Measurements from ENCODE around the gene FPR1.
"Not testable (repeated sequence)": the region's sequence is repeated elsewhere in the genome, so short reads cannot be mapped to it uniquely, and the experiment has no call there.

The FPR1 gene

DNA sequence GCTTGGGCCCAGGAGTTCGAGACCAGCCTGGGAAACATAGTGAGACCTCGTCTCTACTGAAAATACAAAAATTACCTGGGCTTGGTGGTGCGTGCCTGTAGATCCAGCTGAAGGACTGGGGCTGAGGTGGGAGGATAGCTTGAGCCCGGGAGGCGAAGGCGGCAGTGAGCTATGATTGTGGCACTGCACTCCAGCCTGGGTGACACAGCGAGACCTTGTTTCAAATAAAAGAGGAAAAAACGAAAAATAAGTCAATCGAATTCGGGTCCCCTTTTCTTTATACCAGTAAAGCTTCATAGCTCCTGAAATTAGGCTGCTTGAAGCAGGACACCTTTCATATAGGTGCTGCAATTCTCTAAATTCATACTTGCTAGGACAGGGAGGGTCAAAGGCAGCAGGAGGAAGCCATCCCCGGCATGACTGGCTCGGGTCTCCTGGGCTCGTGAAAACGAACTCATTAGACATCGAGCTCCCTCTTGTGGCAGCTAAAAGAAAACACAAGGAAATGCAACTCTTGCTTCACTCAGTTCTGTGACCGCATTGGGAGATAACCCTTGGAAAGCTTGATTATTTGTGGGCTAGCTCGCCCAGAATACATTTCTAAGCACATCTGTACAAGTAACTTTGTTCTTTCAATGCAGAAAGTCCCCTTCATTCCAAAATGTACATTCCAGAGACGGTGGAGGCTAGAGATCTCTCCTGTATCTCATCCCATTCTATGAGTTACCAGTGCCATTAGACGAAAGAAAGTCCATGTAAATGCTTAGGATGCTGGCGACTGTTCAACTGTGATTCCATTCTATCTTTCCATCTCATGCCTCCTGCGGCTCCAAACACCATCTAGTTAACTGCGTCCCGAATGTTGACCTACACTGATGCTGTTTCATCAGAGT, 26.1 kb upstream of the FPR1 start:
- no peak for DNase-seq

DNA sequence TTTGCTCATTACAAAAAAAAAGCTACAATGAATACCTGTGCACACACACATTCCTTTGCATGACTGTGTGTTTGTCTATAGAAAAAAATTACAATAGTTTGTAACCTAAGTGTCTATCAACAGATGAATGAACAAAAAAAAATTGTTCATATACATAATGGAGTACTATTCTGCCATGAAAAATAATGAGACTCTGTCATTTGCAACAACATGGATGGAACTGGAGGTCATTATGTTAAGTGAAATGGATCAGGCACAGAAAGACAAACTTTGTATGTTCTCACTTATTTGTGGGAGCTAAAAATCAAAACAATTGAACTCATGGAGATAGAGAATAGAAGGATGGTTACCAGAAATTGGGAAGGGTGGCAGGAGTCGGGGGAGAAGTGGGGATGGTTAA, 24.9 kb upstream of the FPR1 start:
- not testable (repeated sequence) for DNase-seq

DNA sequence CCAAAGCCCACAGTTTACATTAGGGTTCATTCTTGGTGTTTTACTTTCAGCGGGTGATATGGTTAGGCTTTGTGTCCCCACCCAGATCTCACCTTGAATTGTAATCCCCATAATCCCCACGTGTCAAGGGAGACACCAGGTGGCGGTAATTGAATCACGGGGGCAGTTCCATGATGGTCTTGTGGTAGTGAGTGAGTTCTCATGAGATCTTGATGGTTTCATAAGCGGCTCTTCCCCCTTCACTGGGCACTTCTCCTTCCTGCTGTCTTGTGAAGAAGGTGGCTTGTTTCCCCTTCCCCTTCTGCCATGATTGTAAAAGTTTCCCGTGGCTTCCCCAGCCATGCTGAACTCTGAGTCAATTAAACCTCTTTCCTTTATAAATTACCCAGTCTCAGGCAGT, 21.3 kb upstream of the FPR1 start:
- no peak for DNase-seq

DNA sequence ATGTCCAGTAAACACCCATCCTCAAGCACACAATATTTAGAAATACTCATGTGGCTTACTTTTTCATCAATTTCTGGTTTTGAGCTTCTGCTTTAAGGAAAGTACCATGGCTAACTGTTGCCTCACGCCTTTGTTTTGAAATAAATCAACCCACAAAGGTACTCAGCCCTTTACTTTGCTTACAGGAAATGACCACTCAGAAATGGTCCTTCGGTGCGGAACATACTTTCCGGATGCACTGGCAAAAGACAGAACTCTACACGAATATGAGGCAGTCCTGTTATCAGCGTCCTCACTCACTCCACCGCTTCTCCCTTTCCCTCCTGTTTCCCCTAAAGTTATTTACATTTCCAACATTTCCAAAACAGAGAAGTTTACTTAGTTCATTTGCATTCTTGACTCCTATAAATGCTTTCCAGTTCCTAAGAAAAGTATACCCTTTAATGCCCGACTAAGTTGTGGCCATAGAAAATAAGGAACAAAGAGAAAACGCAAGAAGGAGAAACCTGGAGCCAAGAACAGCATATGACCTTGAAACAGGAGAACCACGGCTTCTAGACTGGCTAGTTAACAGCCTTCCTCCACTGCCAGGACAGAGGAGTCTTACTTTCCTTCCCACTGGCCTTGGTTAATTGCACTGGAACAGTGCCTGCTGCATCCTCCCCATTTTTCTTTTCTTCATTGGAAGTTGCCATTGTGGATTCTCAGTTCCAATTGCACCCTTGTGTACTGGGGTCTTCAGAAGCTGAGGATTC, 19.9 kb upstream of the FPR1 start:
- DNase-seq: no peak

DNA sequence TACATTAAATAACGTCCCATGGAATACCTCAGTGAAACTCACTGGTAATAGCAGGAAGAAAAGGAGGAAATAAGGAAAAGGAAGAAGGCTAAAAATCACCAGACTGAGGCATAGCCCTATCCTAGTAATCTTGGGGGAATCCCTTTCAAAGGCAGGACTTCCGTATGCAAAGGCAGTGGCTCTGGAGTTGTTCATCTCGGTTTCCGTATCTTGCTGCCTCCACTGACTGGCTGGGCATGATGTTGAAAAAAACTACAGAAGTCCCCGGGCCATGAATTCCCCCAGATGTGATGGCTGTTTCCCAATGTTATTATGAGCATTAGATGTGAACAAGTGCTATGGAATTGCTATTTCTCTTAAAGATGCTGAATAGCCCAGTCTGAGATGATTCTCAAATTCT, 14.8 kb upstream of the FPR1 start:
- DNase-seq: no peak

DNA sequence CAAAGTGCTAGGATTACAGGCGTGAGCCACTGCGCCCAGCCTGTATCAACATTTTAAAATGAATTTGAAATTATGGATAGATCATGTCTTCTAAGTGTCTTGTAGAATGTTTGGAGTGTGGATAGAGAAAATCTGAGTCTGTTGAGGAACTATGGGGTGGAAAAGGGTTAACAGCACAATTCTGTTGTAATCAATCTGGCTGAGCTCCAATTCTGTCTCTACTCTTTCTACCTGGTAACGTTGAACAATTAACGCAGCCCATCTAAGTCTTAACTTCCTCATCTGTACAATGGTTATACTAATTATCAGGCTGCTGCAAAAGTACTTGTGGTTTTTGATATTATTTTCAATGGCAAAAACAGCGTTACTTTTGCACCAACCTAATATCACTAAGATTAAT, 13.4 kb upstream of the FPR1 start:
- no peak for DNase-seq

DNA sequence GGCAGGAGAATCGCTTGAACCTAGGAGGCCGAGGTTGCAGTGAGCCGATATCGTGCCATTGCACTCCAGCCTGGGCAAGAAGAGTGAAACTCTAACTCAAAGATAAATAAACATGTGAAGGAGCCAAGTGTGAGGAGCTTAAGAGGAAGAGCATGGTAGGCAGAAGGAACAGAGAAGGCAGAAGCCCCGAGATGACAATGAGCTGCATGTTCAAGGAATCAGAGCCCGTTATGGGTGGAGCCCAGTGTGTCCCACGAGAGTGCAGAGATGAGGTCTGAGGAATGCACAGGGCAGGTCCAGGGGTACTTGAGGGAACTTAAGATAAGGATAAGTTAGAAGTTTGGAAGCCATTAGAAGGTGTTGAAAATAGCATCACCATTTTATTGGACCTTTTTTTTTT, 10.0 kb upstream of the FPR1 start:
- DNase-seq: no peak

DNA sequence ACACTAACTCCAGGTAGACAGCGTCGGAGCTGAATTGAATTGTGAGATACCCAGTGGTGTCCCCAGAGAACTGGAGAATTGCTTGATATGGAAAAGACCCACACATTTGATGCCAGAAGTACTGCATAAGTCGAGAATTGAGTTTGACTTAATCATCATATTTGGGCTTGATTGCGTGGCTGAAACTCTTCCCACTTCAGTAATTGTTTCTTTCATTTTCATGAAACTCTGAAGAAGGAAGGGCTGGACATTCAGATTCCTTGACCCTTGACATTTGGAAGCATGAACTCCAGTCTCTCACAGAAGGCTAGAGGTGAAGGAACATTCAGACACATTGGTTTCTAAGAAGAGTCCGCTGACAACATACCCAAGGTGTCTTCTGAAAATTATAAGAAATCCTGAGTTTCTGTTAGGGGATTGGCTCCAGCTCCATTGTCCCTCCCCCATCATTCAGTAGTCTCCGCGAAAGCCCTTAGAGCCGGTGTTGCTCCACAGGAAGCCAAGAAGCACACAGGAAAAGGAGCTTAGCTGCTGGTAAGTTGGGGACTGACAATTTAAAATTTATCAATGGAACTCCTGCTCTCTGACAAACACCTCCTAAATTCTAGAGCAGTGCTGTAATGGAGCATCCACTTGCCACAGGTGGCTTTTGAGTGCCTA, 9.1 kb upstream of the FPR1 start, which contains the start of gene FPR2:
Gene FPR2 (plus strand): TSS at position 484 of the 660 bp plus-strand sequence. CDS start 7,479 bp downstream, outside the sequence.
- no peak for DNase-seq

DNA sequence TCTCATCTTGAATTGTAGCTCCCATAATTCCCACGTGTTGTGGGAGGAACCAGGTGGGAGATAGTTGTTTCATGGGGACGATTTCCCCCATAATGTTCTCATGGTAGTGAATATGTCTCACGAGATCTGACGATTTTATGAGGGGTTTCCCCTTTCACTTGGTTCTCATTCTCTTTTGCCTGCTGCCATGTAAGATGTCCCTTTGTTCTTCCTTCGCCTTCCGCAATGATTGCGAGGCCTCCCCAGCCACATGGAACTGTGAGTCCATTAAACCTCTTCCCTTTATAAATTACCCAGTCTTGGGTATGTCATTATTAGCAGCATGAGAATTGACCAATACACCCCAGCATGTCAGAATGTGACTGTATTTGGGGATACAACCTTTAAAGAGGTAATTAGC, 3.9 kb upstream of the FPR1 start:
- no peak for DNase-seq

DNA sequence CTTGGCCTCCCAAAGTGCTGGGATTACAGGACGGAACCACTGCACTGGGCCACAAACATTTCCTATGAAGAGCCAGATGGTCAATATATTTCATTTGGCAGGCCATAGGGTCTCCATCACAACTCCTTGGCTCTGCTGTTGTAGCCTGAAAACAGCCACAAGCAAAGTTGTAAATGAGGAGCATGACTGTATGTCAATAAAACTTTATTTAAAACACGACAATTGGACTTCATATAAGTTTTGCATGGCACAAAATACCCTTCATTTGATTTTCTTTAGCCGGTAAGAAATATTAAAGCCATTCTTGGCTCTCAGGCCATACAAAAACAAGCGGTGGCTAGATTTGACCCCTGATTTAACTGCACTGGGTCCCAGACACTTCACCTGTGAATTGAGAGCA, 3.1 kb upstream of the FPR1 start:
- no peak for DNase-seq

DNA sequence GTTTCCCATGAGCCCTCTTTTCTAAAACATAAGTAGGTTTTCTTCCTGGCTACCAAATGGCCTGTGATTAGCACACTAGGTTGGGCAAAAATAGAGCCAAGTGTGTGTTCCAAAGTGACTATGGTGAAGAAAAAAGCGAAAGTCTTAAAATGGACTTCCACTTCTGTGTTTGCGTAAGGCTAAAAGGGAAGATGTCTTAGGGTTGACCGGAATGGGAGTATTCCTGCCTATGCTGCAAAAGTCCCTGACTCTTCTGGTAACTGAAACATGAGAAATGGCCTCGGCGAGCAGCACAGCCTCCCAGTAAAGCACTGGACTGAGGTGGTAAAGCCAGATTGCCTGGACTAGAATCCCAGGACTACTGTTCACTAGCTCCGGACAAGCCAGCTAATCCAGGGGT, 2.4 kb upstream of the FPR1 start:
- DNase-seq: no peak

DNA sequence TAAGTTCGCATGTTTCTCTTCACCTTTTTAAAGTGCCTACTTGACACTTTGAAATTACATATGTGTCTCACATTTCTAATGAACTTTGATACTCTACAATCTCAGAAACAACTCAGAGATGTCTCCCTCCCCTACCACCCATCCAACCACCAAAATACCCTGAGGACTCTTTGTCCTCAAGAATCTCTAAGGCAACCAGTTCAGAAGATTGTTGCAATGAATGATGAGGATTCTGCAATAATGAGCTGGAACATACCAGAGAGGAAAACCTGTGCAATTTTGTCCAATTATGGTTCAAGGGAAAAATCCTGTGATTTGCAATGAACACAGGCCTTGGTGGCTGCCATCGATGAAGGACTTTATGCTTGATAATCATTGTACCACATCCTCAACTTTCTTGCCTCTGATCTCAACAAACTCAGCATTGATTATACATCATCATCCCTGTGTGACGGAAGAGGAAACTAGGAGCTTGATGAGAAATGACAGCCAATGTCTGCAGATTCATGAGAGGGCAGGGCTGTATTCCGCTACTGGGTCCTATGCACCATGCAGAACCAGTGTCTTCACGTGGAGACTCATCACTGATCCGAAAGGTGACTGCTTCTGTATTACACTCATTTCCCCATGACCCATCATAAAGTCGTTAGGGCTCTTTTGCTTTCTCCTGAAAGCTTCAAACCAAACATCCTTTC, 1.1 kb downstream of the FPR1 start:
- no peak for DNase-seq

DNA sequence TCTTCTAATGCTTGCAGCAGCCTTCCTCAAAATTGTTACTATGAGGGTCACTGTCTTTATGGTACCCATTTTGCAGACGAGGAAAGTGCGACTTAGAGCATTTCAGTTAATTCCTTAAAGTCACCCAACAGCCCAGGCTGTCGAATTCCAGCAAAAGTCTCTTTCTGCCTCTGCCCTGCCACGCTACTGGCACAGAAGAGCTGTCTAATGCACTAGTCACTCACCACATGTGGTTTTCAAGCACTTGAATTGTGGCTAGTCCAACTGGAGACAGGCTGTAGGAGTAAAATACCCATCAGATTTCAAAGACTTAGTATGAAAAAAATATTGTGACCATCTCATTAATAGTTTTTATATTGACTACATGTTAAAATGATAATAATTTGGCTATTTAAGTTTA, 1.7 kb downstream of the FPR1 start:
- no peak for DNase-seq

DNA sequence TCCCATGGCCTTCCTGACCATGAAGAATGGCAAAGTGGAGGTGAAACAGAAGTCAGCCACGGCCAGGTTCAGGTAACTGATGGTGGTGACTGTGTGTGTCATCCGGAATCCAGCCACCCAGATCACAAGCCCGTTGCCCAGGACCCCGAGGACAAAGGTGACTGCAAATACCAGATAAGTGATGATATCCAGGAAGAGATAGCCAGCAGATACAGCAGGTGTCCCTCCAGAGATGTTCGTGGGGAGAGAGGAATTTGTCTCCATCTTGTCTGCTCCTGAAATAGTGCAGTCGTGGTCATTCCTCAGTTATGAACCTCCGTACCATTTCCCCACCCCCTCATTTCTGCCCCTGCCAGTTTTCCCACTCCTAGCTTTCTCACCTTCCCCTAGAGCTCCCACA, 4.9 kb downstream of the FPR1 start:
- no peak for DNase-seq

DNA sequence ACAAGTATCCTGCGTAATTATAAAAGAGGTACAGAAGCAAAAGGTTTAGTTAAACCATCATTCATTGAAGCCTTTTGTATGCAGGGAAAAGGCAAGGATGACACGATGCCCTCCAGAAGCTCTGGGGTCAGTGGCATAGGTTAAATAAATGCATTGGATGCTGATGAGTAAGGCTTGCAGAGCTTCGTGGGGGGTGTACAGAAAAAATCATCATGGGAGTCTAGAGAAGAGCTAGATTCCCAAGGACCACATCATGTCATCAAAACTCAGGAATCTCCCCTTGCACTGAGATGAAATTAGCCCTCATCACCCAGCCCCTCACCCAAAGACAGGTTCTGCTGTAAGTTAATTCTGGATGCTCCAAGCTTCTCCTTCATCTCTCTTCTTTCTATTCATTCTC, 8.3 kb downstream of the FPR1 start:
- DNase-seq: no peak

DNA sequence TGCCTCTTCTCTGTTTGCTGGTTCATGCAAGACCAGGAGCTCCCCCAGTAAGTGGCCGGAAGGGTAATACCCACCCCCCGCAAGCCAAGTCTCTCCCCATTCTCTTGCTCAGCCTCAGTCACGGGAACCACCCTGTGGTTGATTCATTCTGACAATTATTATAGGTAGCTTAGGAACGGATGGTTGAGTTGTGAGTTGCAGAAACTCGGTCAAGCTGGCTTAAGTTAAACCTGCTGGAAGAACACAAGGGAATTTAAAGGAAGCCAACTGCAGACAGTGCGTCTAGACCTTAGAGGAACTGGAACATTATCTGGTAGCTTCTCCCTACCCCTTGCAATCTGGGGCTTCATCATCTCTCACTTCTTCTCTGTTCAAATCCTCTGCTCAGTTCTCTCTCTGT, 8.9 kb downstream of the FPR1 start:
- DNase-seq: no peak

DNA sequence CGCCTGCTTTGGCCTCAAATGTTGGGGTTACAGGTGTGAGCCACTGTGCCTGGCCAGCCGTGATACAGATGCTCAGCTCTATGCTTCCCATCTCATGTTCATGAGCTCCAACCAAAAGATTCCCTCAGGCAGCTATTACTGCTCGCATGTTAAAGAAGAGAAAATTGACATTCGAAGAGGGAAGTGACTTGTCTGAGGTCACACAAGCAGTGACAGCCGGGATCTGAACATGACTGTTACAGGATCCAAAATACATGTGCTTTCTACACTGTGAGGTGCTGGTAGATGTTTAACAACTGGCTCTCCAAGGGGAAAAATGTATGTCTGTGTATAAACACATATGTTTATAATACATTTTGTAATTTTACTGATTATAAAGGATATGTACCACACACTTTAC, 11.3 kb downstream of the FPR1 start:
- DNase-seq: no peak

DNA sequence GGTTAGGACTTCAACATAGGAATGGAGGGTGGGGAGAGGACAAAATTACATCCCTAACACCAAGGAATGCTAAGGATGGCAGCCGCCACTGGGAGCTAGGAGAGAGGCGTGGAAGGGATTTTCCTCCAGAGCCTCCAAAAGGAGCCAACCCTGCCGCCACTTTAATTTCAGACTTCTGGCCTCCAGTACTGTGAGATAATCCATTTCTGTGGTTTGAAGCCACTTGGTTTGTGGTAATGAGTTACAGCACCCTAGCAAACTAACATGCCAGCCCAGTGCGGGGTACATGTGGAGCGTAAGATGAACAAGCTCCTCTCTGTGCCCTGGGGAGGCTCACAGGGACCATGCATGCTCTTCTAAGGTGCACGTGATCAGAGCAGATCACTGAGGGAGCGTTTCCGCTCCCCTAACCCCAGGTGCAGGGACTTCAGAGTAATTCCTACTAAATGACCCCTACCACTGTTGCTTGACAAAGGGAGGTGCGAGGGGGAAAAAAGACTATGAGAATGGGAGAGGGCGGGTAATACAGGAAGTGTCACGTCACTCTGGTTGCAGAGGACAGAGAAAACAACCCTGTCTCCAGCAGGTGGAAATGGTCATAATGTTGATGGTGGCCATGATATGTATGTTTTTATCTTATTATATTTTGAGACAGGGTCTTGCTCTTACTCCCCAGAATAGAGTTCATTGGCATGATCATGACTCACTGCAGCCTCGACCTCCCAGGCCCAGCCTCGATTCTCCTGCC, 12.0 kb downstream of the FPR1 start:
- no peak for DNase-seq

DNA sequence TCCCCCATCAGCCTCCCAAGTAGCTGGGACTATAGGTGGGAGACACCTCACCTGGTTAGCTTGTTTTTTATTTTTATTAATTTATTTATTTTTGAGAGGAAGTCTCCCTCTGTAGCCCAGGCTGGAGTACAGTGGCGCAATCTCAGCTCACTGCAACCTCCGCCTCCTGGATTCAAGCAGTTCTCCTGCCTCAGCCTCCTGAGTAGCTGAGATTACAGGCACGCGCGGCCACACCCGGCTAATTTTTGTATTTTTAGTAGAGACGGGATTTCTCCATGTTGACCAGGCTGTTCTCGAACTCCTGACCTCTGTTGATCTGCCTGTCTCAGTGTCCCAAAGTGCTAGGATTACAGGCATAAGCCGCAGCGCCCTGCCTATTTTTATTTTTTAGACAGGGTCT, 13.2 kb downstream of the FPR1 start:
- not testable (repeated sequence) for DNase-seq

DNA sequence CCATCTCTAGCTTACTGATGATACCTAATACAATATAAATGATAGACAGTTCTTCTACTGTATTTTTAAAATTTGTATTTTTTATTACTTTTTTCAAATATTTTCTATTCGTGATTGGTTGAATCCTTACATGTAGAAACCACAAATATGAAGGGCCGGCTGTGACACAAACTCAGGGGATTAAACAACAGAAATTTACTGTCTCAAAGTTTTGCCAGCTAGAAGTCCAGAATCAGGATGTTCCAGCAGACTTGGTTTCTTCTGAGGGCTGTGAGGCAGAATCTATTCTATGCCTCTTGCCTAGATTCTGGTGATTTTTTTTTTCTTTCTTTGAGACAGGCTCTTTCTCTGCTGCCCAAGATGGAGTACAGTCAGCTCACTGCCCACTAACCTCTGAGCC, 13.8 kb downstream of the FPR1 start:
- no peak for DNase-seq

DNA sequence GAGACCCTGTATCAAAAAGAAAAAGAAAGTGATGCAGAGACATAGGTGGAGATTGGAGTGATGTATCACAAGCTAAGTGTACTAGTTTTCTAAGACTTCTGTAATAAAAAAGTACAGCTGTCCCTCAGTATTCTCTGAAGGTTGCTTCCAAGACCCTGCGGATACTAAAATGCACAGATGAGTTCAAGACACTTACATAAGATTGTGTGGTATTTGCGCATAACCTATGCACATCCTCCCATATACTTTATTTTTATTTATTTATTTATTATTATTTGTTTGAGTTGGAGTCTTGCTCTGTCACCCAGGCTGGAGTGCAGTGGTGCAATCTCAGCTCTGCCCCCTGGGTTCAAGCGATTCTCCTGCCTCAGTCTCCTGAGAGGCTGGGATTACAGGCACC, 14.3 kb downstream of the FPR1 start:
- DNase-seq: no peak

DNA sequence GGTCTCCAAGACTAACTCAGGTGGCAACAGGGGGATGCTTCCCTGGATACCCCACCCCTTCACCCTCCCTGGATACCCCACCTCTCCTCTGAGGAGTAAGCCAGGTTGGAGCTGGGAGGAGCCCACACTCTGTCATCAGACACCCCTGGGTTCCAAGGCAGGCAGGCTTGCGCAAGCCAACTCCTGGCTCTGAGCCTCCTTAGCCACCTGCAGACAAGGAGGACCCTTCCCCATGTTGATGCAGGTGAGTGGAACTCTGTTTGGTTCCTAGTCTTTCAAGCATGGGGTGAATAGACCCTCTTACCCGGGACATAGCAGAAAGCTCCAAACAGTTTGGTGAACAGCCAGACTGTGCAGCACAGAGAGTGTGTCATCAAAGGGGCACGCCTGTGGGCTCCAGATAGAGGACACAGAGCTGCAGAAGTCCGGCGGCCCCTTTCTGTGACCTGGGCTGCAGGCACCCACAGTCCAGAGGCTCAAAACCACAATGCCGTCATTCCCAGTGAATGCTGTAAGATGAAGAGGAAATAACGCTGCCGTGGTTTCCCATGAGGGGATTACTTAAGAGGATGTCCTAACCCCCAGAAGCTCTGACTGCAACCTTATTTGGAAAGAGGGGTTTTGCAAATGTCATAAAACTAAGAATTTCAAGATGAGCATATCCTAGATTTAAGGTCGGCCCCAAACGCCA, 15.8 kb downstream of the FPR1 start:
- no peak for DNase-seq
